DMS153 (cell line): ENCODE data around the gene ZNF521.

Experiments
- DNase-seq: peaks from one replicate; lab custom pipeline; 2025; lab: John Stamatoyannopoulos, UW

Gene ZNF521

GRCh38 chr18:25075783-25076182 is 276.2 kb downstream of the ZNF521 start:
- DNase-seq, result no peak

- DNase-seq, result no peak
Observed at GRCh38 chr18:25075331-25075730, 276.6 kb downstream of the ZNF521 start.

GRCh38 chr18:25074925-25075324 is 277.0 kb downstream of the ZNF521 start:
- no peak for DNase-seq

GRCh38 chr18:25072205-25072604 is 279.8 kb downstream of the ZNF521 start:
- no peak for DNase-seq

- DNase-seq, result no peak
Observed at GRCh38 chr18:25067275-25068025, 284.5 kb downstream of the ZNF521 start.

GRCh38 chr18:25066516-25066915 is 285.4 kb downstream of the ZNF521 start:
- no peak for DNase-seq

- no peak for DNase-seq
Observed at GRCh38 chr18:25062720-25063119, 289.2 kb downstream of the ZNF521 start.

GRCh38 chr18:25061395-25061794 is 290.6 kb downstream of the ZNF521 start:
- no peak for DNase-seq

- no peak for DNase-seq
Observed at GRCh38 chr18:25058521-25058920, 293.4 kb downstream of the ZNF521 start.

GRCh38 chr18:25057491-25058050 is 294.4 kb downstream of the ZNF521 start:
- no peak for DNase-seq

GRCh38 chr18:25056429-25056828 is 295.5 kb downstream of the ZNF521 start:
- DNase-seq, result no peak

- DNase-seq, result no peak
Observed at GRCh38 chr18:25055076-25055475, 296.9 kb downstream of the ZNF521 start.

GRCh38 chr18:25053466-25053865 is 298.5 kb downstream of the ZNF521 start:
- DNase-seq, result no peak

- DNase-seq, result no peak
Observed at GRCh38 chr18:25052511-25052921, 299.4 kb downstream of the ZNF521 start.

GRCh38 chr18:25050605-25051004 is 301.4 kb downstream of the ZNF521 start:
- DNase-seq, result no peak

GRCh38 chr18:25047983-25048382 is 304.0 kb downstream of the ZNF521 start:
- DNase-seq, result no peak

- DNase-seq, result no peak
Observed at GRCh38 chr18:25047421-25047820, 304.5 kb downstream of the ZNF521 start.

- DNase-seq, result no peak
Observed at GRCh38 chr18:25044694-25045093, 307.3 kb downstream of the ZNF521 start.

GRCh38 chr18:25043104-25043503 is 308.9 kb downstream of the ZNF521 start:
- no peak for DNase-seq

- DNase-seq, result no peak
Observed at GRCh38 chr18:25042641-25043051, 309.3 kb downstream of the ZNF521 start.

GRCh38 chr18:25039781-25040180 is 312.2 kb downstream of the ZNF521 start:
- no peak for DNase-seq

- peak; percentile 36 for DNase-seq
Observed at GRCh38 chr18:25038261-25038660, 313.7 kb downstream of the ZNF521 start.

GRCh38 chr18:25033747-25034471 is 318.1 kb downstream of the ZNF521 start:
- DNase-seq, result no peak
